Measurements from ENCODE around the gene SCP2. TPM values are rescaled to one million over a fixed set of nuclear protein-coding genes. Genes with fewer than 3 reads are reported as not detected.

SCP2 gene
- total RNA-seq, 1 donor from 2014 or later = 39.1 TPM

DNA sequence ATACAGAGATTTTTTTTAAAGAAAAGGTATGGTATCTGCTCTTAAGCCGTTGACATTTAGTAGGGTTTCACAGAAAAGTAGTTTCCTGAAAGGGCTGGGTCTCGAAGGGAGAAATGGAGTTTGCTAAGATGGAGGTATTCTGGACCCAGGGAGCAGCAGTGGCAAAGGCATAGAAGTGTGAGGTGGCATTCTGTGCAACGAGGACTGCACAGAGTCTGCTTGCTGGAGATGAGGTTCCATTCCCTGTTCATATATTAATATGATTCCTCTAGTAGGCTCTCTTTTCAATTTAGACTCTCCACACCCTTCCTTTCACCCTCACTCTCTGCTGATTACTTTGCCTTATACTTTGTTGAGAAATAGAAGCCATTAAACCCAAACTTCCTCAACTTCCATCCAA lies 96.5 kb downstream of the SCP2 start:
- peaks cover 0 to 4% (median 0%) of the 10 kb centered on the region in 3 donors for H3K36me3 ChIP-seq (ENCODE audit: control insufficient read depth in 3 of 3, insufficient read depth in 3 of 3, low read length in 3 of 3)
- H3K27me3 ChIP-seq (ENCODE audit: control insufficient read depth in 3 of 3, insufficient read depth in 3 of 3, low read length in 3 of 3) = no peaks in the 10 kb centered on the region
- H3K4me1 ChIP-seq (ENCODE audit: control insufficient read depth in 3 of 3, insufficient read depth in 3 of 3, low read length in 3 of 3) = peaks cover 4 to 10% (median 8%) of the 10 kb centered on the region in 3 donors
- H3K9ac ChIP-seq (ENCODE audit: low read depth in 1 of 3, low read length in 3 of 3) = no peak overlapping the region
- H3K4me3 ChIP-seq (ENCODE audit: low read length in 3 of 3) = no peak overlapping the region
- H3K9me3 ChIP-seq (ENCODE audit: control insufficient read depth in 3 of 3, low read length in 3 of 3) = no peaks in the 10 kb centered on the region
- no peak overlapping the region for H3K27ac ChIP-seq (ENCODE audit: low read depth, low read length)

GRCh38 chr1:53024117-53024516 lies 97.0 kb downstream of the SCP2 start:
- Histone ChIP-seq H3K36me3 (ENCODE audit: control insufficient read depth in 3 of 3, insufficient read depth in 3 of 3, low read length in 3 of 3) (peaks cover under 1 to 4% (median under 1%) of the 10 kb centered on the region in 3 donors), H3K27ac (ENCODE audit: low read depth, low read length) (no peak overlapping the region), H3K4me1 (ENCODE audit: control insufficient read depth in 3 of 3, insufficient read depth in 3 of 3, low read length in 3 of 3) (peaks cover 4 to 10% (median 8%) of the 10 kb centered on the region in 3 donors), H3K9ac (ENCODE audit: low read depth in 1 of 3, low read length in 3 of 3) (no peak overlapping the region), H3K9me3 (ENCODE audit: control insufficient read depth in 3 of 3, low read length in 3 of 3) (no peaks in the 10 kb centered on the region), H3K4me3 (ENCODE audit: low read length in 3 of 3) (no peak overlapping the region), H3K27me3 (ENCODE audit: control insufficient read depth in 3 of 3, insufficient read depth in 3 of 3, low read length in 3 of 3) (no peaks in the 10 kb centered on the region)

GRCh38 chr1:53025034-53025768 lies 98.1 kb downstream of the SCP2 start:
- Histone ChIP-seq H3K27me3 (ENCODE audit: control insufficient read depth in 3 of 3, insufficient read depth in 3 of 3, low read length in 3 of 3) (no peaks in the 10 kb centered on the region), H3K4me1 (ENCODE audit: control insufficient read depth in 3 of 3, insufficient read depth in 3 of 3, low read length in 3 of 3) (peaks cover 4 to 10% (median 8%) of the 10 kb centered on the region in 3 donors), H3K36me3 (ENCODE audit: control insufficient read depth in 3 of 3, insufficient read depth in 3 of 3, low read length in 3 of 3) (peaks cover 5 to 6% (median 6%) of the 10 kb centered on the region in 3 donors), H3K9ac (ENCODE audit: low read depth in 1 of 3, low read length in 3 of 3) (no peak overlapping the region), H3K27ac (ENCODE audit: low read depth, low read length) (no peak overlapping the region), H3K9me3 (ENCODE audit: control insufficient read depth in 3 of 3, low read length in 3 of 3) (no peaks in the 10 kb centered on the region), H3K4me3 (ENCODE audit: low read length in 3 of 3) (no peak overlapping the region)

- H3K36me3 ChIP-seq (ENCODE audit: control insufficient read depth in 3 of 3, insufficient read depth in 3 of 3, low read length in 3 of 3) = peaks cover 5 to 6% (median 6%) of the 10 kb centered on the region in 3 donors
- H3K27ac ChIP-seq (ENCODE audit: low read depth, low read length) = no peak overlapping the region
- H3K4me3 ChIP-seq (ENCODE audit: low read length in 3 of 3) = no peak overlapping the region
- no peaks in the 10 kb centered on the region for H3K27me3 ChIP-seq (ENCODE audit: control insufficient read depth in 3 of 3, insufficient read depth in 3 of 3, low read length in 3 of 3)
- peaks cover 4 to 10% (median 8%) of the 10 kb centered on the region in 3 donors for H3K4me1 ChIP-seq (ENCODE audit: control insufficient read depth in 3 of 3, insufficient read depth in 3 of 3, low read length in 3 of 3)
- H3K9me3 ChIP-seq (ENCODE audit: control insufficient read depth in 3 of 3, low read length in 3 of 3) = no peaks in the 10 kb centered on the region
- no peak overlapping the region for H3K9ac ChIP-seq (ENCODE audit: low read depth in 1 of 3, low read length in 3 of 3)
Measured at GRCh38 chr1:53025769-53026112, 98.7 kb downstream of the SCP2 start.

DNA sequence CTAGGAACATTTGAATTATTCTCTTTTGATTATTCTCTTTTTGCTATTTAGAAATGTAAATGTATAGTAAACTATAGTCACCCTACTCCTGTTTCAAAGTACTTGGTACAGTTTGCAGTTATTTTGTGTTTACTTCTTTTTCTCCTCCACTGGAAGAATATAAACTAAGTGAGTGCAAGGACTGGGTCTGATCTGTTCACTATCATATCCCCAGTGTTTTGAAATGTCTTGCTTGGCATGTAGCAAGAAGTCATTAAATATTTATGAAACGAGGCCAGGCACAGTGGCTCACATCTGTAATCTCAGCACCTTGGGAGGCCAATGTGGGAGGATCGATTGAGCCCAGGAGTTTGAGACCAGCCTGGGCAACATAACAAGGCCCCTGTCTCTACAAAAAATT lies 99.2 kb downstream of the SCP2 start:
- H3K36me3 ChIP-seq (ENCODE audit: control insufficient read depth in 3 of 3, insufficient read depth in 3 of 3, low read length in 3 of 3) = peaks cover 5 to 6% (median 6%) of the 10 kb centered on the region in 3 donors
- H3K9ac ChIP-seq (ENCODE audit: low read depth in 1 of 3, low read length in 3 of 3) = no peak overlapping the region
- H3K4me1 ChIP-seq (ENCODE audit: control insufficient read depth in 3 of 3, insufficient read depth in 3 of 3, low read length in 3 of 3) = peaks cover 4 to 10% (median 8%) of the 10 kb centered on the region in 3 donors
- no peak overlapping the region for H3K27ac ChIP-seq (ENCODE audit: low read depth, low read length)
- H3K4me3 ChIP-seq (ENCODE audit: low read length in 3 of 3) = no peak overlapping the region
- H3K27me3 ChIP-seq (ENCODE audit: control insufficient read depth in 3 of 3, insufficient read depth in 3 of 3, low read length in 3 of 3) = no peaks in the 10 kb centered on the region
- no peaks in the 10 kb centered on the region for H3K9me3 ChIP-seq (ENCODE audit: control insufficient read depth in 3 of 3, low read length in 3 of 3)

GRCh38 chr1:53031732-53032131 lies 104.7 kb downstream of the SCP2 start:
- Histone ChIP-seq H3K4me1 (ENCODE audit: control insufficient read depth in 3 of 3, insufficient read depth in 3 of 3, low read length in 3 of 3) (no peaks in the 10 kb centered on the region), H3K36me3 (ENCODE audit: control insufficient read depth in 3 of 3, insufficient read depth in 3 of 3, low read length in 3 of 3) (peaks cover 5 to 11% (median 6%) of the 10 kb centered on the region in 3 donors), H3K27me3 (ENCODE audit: control insufficient read depth in 3 of 3, insufficient read depth in 3 of 3, low read length in 3 of 3) (no peaks in the 10 kb centered on the region), H3K27ac (ENCODE audit: low read depth, low read length) (no peak overlapping the region), H3K4me3 (ENCODE audit: low read length in 3 of 3) (no peak overlapping the region), H3K9ac (ENCODE audit: low read depth in 1 of 3, low read length in 3 of 3) (no peak overlapping the region), H3K9me3 (ENCODE audit: control insufficient read depth in 3 of 3, low read length in 3 of 3) (no peaks in the 10 kb centered on the region)

GRCh38 chr1:53037159-53037558 lies 110.1 kb downstream of the SCP2 start:
- H3K27me3 ChIP-seq (ENCODE audit: control insufficient read depth in 3 of 3, insufficient read depth in 3 of 3, low read length in 3 of 3) = no peaks in the 10 kb centered on the region
- no peak overlapping the region for H3K27ac ChIP-seq (ENCODE audit: low read depth, low read length)
- no peaks in the 10 kb centered on the region for H3K4me1 ChIP-seq (ENCODE audit: control insufficient read depth in 3 of 3, insufficient read depth in 3 of 3, low read length in 3 of 3)
- peaks cover 4 to 21% (median 16%) of the 10 kb centered on the region in 3 donors for H3K36me3 ChIP-seq (ENCODE audit: control insufficient read depth in 3 of 3, insufficient read depth in 3 of 3, low read length in 3 of 3)
- H3K9me3 ChIP-seq (ENCODE audit: control insufficient read depth in 3 of 3, low read length in 3 of 3) = no peaks in the 10 kb centered on the region
- H3K4me3 ChIP-seq (ENCODE audit: low read length in 3 of 3) = no peak overlapping the region
- no peak overlapping the region for H3K9ac ChIP-seq (ENCODE audit: low read depth in 1 of 3, low read length in 3 of 3)

DNA sequence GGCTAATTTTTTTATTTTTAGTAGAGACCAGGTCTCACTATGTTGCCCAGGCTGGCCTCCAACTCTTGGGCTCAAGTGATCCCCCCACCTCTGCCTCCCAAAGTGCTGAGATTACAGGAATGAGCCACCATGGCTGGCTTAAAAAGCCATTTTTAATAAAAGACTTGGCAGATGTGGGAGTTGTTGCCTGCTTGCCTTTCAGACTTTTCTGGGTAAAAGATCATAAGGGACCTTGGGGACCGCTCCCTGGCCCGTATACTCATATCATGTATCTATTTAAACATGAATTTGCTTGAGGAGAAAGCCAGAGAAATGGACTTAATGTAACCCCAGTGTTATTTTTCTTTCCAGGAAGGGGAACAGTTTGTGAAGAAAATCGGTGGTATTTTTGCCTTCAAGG lies 111.5 kb downstream of the SCP2 start:
- Histone ChIP-seq H3K4me3 (ENCODE audit: low read length in 3 of 3) (no peak overlapping the region), H3K9me3 (ENCODE audit: control insufficient read depth in 3 of 3, low read length in 3 of 3) (no peaks in the 10 kb centered on the region), H3K36me3 (ENCODE audit: control insufficient read depth in 3 of 3, insufficient read depth in 3 of 3, low read length in 3 of 3) (peaks cover 4 to 19% (median 16%) of the 10 kb centered on the region in 3 donors), H3K4me1 (ENCODE audit: control insufficient read depth in 3 of 3, insufficient read depth in 3 of 3, low read length in 3 of 3) (no peaks in the 10 kb centered on the region), H3K27me3 (ENCODE audit: control insufficient read depth in 3 of 3, insufficient read depth in 3 of 3, low read length in 3 of 3) (no peaks in the 10 kb centered on the region), H3K27ac (ENCODE audit: low read depth, low read length) (no peak overlapping the region), H3K9ac (ENCODE audit: low read depth in 1 of 3, low read length in 3 of 3) (no peak overlapping the region)

GRCh38 chr1:53043271-53043670 lies 116.2 kb downstream of the SCP2 start:
- Histone ChIP-seq H3K27ac (ENCODE audit: low read depth, low read length) (no peak overlapping the region), H3K36me3 (ENCODE audit: control insufficient read depth in 3 of 3, insufficient read depth in 3 of 3, low read length in 3 of 3) (peaks cover 4 to 25% (median 16%) of the 10 kb centered on the region in 3 donors), H3K27me3 (ENCODE audit: control insufficient read depth in 3 of 3, insufficient read depth in 3 of 3, low read length in 3 of 3) (no peaks in the 10 kb centered on the region), H3K4me1 (ENCODE audit: control insufficient read depth in 3 of 3, insufficient read depth in 3 of 3, low read length in 3 of 3) (peaks cover 0 to 5% (median 4%) of the 10 kb centered on the region in 3 donors), H3K9me3 (ENCODE audit: control insufficient read depth in 3 of 3, low read length in 3 of 3) (no peaks in the 10 kb centered on the region), H3K4me3 (ENCODE audit: low read length in 3 of 3) (no peak overlapping the region), H3K9ac (ENCODE audit: low read depth in 1 of 3, low read length in 3 of 3) (no peak overlapping the region)

DNA sequence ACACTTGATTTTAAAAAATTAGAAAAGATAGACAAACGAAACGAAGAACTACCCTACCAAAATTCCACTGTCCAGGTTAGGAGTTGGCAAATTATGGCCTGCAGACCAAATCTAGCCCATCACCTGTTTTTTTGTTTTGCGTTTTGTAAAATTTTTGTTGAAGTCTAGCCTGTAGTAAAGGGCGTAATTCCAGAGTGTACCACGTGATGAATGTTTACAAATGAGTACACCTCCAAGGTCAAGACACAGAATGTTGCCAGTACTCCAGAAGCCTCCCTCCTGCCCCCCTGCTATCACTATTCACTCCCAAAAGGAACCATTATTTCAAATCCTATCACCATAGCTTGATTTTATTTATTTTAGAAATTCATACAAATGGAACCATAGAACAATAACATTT lies 117.8 kb downstream of the SCP2 start:
- Histone ChIP-seq H3K36me3 (ENCODE audit: control insufficient read depth in 3 of 3, insufficient read depth in 3 of 3, low read length in 3 of 3) (peaks cover 0 to 19% (median 9%) of the 10 kb centered on the region in 3 donors), H3K27me3 (ENCODE audit: control insufficient read depth in 3 of 3, insufficient read depth in 3 of 3, low read length in 3 of 3) (no peaks in the 10 kb centered on the region)

More for the DNA sequence above, 117.8 kb downstream of the SCP2 start:
- Histone ChIP-seq H3K9me3 (ENCODE audit: control insufficient read depth in 3 of 3, low read length in 3 of 3) (no peaks in the 10 kb centered on the region), H3K4me3 (ENCODE audit: low read length in 3 of 3) (no peak overlapping the region), H3K27ac (ENCODE audit: low read depth, low read length) (no peak overlapping the region), H3K4me1 (ENCODE audit: control insufficient read depth in 3 of 3, insufficient read depth in 3 of 3, low read length in 3 of 3) (peaks cover 4 to 13% (median 4%) of the 10 kb centered on the region in 3 donors), H3K9ac (ENCODE audit: low read depth in 1 of 3, low read length in 3 of 3) (no peak overlapping the region)
